Measurements from ENCODE around the gene GZF1.

GZF1 gene

GRCh38 chr20:23369072-23369823 is 7.3 kb downstream of the GZF1 start:
- DNase-seq (ENCODE audit: low read depth in 3 of 3) = no peak

GRCh38 chr20:23370274-23370673 is 8.3 kb downstream of the GZF1 start:
- no peak for DNase-seq (ENCODE audit: low read depth in 3 of 3)

GRCh38 chr20:23370873-23371272 is 8.9 kb downstream of the GZF1 start:
- no peak for DNase-seq (ENCODE audit: low read depth in 3 of 3)

- no peak for DNase-seq (ENCODE audit: low read depth in 3 of 3)
Observed at GRCh38 chr20:23371496-23371895, 9.5 kb downstream of the GZF1 start.

GRCh38 chr20:23374441-23374840 is 12.5 kb downstream of the GZF1 start:
- DNase-seq (ENCODE audit: low read depth in 3 of 3) = no peak

GRCh38 chr20:23375827-23376226 is 13.8 kb downstream of the GZF1 start:
- no peak for DNase-seq (ENCODE audit: low read depth in 3 of 3)

- DNase-seq (ENCODE audit: low read depth in 3 of 3) = no peak
Observed at GRCh38 chr20:23379772-23380171, 17.8 kb downstream of the GZF1 start.

- no peak for DNase-seq (ENCODE audit: low read depth in 3 of 3)
Observed at GRCh38 chr20:23381876-23382275, 19.9 kb downstream of the GZF1 start.

- no peak for DNase-seq (ENCODE audit: low read depth in 3 of 3)
Observed at GRCh38 chr20:23386304-23387117, 24.5 kb downstream of the GZF1 start.

GRCh38 chr20:23387118-23387443 is 25.1 kb downstream of the GZF1 start:
- no peak for DNase-seq (ENCODE audit: low read depth in 3 of 3)

- no peak for DNase-seq (ENCODE audit: low read depth in 3 of 3)
Observed at GRCh38 chr20:23390091-23390774, 28.3 kb downstream of the GZF1 start.

GRCh38 chr20:23391707-23392310 is 29.8 kb downstream of the GZF1 start:
- no peak for DNase-seq (ENCODE audit: low read depth in 3 of 3)

- DNase-seq (ENCODE audit: low read depth in 3 of 3) = no peak
Observed at GRCh38 chr20:23393996-23394775, 32.2 kb downstream of the GZF1 start.

GRCh38 chr20:23396950-23397627 is 35.1 kb downstream of the GZF1 start:
- DNase-seq (ENCODE audit: low read depth in 3 of 3) = no peak

GRCh38 chr20:23397961-23398360 is 36.0 kb downstream of the GZF1 start:
- no peak for DNase-seq (ENCODE audit: low read depth in 3 of 3)

GRCh38 chr20:23399568-23400241 is 37.7 kb downstream of the GZF1 start:
- no peak for DNase-seq (ENCODE audit: low read depth in 3 of 3)

GRCh38 chr20:23401051-23401450 is 39.1 kb downstream of the GZF1 start:
- DNase-seq (ENCODE audit: low read depth in 3 of 3) = no peak

GRCh38 chr20:23403751-23404150 is 41.8 kb downstream of the GZF1 start:
- no peak for DNase-seq (ENCODE audit: low read depth in 3 of 3)

- DNase-seq (ENCODE audit: low read depth in 3 of 3) = no peak
Observed at GRCh38 chr20:23404196-23404595, 42.2 kb downstream of the GZF1 start.

- no peak for DNase-seq (ENCODE audit: low read depth in 3 of 3)
Observed at GRCh38 chr20:23406880-23407279, 44.9 kb downstream of the GZF1 start.
